Upper lobe of right lung (tissue), 1 donor: ENCODE measurements around the gene GJD4. TPM values are rescaled to one million over a fixed set of nuclear protein-coding genes. Genes with fewer than 3 reads are reported as not detected.

Experiments used
- ATAC-seq: fragments of 200-7000 bp; cut with Tn5 transposase; one replicate; pipeline ENCODE4 v1.9.1; 2020; ENCODE audit warnings: mild to moderate bottlenecking, moderate library complexity
- DNase-seq: peaks from one replicate; pipeline ENCODE4 v3.0.0-alpha.2; 2020
- H3K27ac ChIP-seq: fragments of 200-600 bp; one replicate; pipeline ENCODE4 v1.8.0; 2022
- H3K27me3 ChIP-seq: fragments of 200-600 bp; one replicate; pipeline ENCODE4 v1.8.0; 2022; ENCODE audit warnings: mild to moderate bottlenecking
- H3K36me3 ChIP-seq: fragments of 200-600 bp; one replicate; pipeline ENCODE4 v1.8.0; 2022
- H3K4me1 ChIP-seq: fragments of 200-600 bp; one replicate; pipeline ENCODE4 v1.8.0; 2022
- H3K4me3 ChIP-seq: fragments of 200-600 bp; one replicate; pipeline ENCODE4 v1.8.0; 2022; ENCODE audit warnings: mild to moderate bottlenecking
- H3K9me3 ChIP-seq: fragments of 200-600 bp; one replicate; pipeline ENCODE4 v1.8.0; 2022
- CTCF ChIP-seq: fragments of 200-600 bp; IDR thresholded peaks from one replicate; pipeline ENCODE4 v1.8.0; 2022; ENCODE audit warnings: antibody characterized with exemption
- intact Hi-C: fragments of 100-400 bp; cut with DNase I; formaldehyde crosslinking; loops from one replicate; pipeline ENCODE4 v1.11.0; 2022
- total RNA-seq: library from RNA; stranded (reverse); fragmentation: NEBNext Ultra II Directional; extraction: Animal tissue kit (Norgen Biotek cat#: 25700); gene quantifications from one replicate; pipeline ENCODE4 v1.2.1, GENCODE V29; 2021
- donor health status: DM: no; HTN: yes; CAD: no; lungs with severe emphysema.

Gene GJD4
- total RNA-seq, 1 donor from 2014 or later, result not detected

GRCh38 chr10:35636956-35637355, 31.8 kb downstream of the GJD4 start:
- Histone ChIP-seq H3K36me3 (no peaks in the 10 kb centered on the region), H3K4me3 (no peak overlapping the region), H3K9me3 (no peaks in the 10 kb centered on the region), H3K27me3 (peaks cover 7% of the 10 kb centered on the region), H3K4me1 (peaks cover 4% of the 10 kb centered on the region), H3K27ac (no peak overlapping the region)
- intact Hi-C loops, result no loop called here
- ATAC-seq, result no peak
- no peak for DNase-seq
- TF ChIP-seq CTCF, result no peak

DNA sequence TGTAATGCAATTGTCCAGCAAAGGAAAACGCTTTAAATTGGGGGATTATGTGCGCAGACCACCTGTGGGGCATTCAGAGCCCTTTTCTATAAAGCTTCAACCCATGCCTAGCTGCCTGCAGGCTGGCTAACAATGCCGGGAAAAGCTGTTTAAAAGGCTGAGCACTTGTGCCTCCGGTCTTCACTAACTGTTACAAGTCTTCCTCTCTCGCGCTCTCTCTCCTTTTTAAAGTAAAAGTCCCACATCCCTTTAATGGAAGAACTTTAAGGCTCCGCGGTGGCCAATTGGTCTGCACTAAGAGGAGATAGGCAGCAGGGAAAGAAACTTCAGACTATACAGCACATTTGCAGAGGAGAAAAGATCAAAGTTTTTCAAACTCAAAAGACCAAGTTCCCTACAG, 32.3 kb downstream of the GJD4 start:
- no peak for DNase-seq
- Histone ChIP-seq H3K27me3 (peaks cover 7% of the 10 kb centered on the region), H3K4me1 (peaks cover 6% of the 10 kb centered on the region), H3K9me3 (no peaks in the 10 kb centered on the region), H3K27ac (no peak overlapping the region), H3K36me3 (no peaks in the 10 kb centered on the region), H3K4me3 (no peak overlapping the region)
- ATAC-seq, result no peak
- intact Hi-C loops, result no loop called here
- no peak for TF ChIP-seq CTCF

DNA sequence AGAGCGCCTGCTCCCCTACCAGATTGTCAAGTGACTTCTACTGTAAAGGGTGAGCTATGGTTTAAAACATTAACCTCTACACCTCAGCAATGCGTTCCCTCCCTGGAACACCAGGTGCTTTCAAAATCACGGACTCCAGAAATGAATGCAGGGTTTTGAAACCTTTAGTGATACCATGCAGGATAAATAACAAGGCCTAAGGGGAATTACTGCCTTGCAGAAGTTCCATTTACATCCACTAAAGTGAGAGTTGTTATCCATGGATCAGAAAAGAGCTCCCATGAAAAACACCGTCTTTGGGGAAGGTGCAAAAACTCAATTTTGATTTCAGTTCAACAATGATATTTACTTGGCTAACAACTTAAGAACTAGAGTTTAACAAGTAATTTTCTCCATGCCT, 33.0 kb downstream of the GJD4 start:
- DNase-seq, result no peak
- no peaks in the 10 kb centered on the region for H3K9me3 ChIP-seq
- no peak overlapping the region for H3K27ac ChIP-seq
- intact Hi-C loops, result no loop called here
- H3K4me1 ChIP-seq, result peaks cover 13% of the 10 kb centered on the region
- peaks cover 7% of the 10 kb centered on the region for H3K27me3 ChIP-seq
- no peak for ATAC-seq
- TF ChIP-seq CTCF, result no peak
- no peaks in the 10 kb centered on the region for H3K36me3 ChIP-seq
- H3K4me3 ChIP-seq, result no peak overlapping the region

- ATAC-seq (no peak), DNase-seq (no peak)
- Histone ChIP-seq H3K4me1 (peaks cover 15% of the 10 kb centered on the region), H3K9me3 (no peaks in the 10 kb centered on the region), H3K27me3 (peaks cover 7% of the 10 kb centered on the region), H3K27ac (no peak overlapping the region), H3K4me3 (peak overlapping the region; percentile 56), H3K36me3 (no peaks in the 10 kb centered on the region)
- intact Hi-C loops, result no loop called here
- no peak for TF ChIP-seq CTCF
These were observed 34.0 kb downstream of the GJD4 start for GRCh38 chr10:35639021-35639727.

GRCh38 chr10:35639728-35640401, 34.7 kb downstream of the GJD4 start:
- no peaks in the 10 kb centered on the region for H3K9me3 ChIP-seq
- peaks cover 7% of the 10 kb centered on the region for H3K27me3 ChIP-seq
- ATAC-seq (no peak), DNase-seq (peak; percentile 70)
- peak overlapping the region; percentile 56 for H3K4me3 ChIP-seq
- H3K27ac ChIP-seq, result no peak overlapping the region
- intact Hi-C loops, result no loop called here
- no peaks in the 10 kb centered on the region for H3K36me3 ChIP-seq
- no peak for TF ChIP-seq CTCF
- peaks cover 19% of the 10 kb centered on the region for H3K4me1 ChIP-seq
